Left lobe of liver (tissue), 2 donors: ENCODE measurements around the gene NOS1. TPM values are rescaled to one million over a fixed set of nuclear protein-coding genes. Genes with fewer than 3 reads are reported as not detected.
"Not testable (repeated sequence)": the region's sequence is repeated elsewhere in the genome, so short reads cannot be mapped to it uniquely, and the experiment has no call there.

ENCODE experiments used
- ATAC-seq: fragments of 200-7000 bp; cut with Tn5 transposase; one replicate; pipeline ENCODE4 v1.9.1; 2020; ENCODE audit warnings: mild to moderate bottlenecking, moderate library complexity
- DNase-seq: peaks from one replicate; pipeline ENCODE4 v3.0.0-alpha.2; 2020; ENCODE audit warnings: low spot score
- total RNA-seq: library from RNA; stranded (reverse); gene quantifications from one replicate; pipeline ENCODE4 v1.2.1, GENCODE V29; 2021
- donor health status: DM: no; HTN: no; CAD: no; lungs with moderate emphysema.
- donor health status: DM: no; HTN: yes; CAD: no.

The NOS1 gene
- total RNA-seq, 1 donor from 2014 or later, result 0.08 TPM

- DNase-seq (no peak), ATAC-seq (no peak)
Measured at GRCh38 chr12:117277875-117278274, 83.6 kb downstream of the NOS1 start.

GRCh38 chr12:117273091-117273490 lies 88.3 kb downstream of the NOS1 start:
- ATAC-seq (no peak), DNase-seq (no peak)

GRCh38 chr12:117272690-117273089 lies 88.7 kb downstream of the NOS1 start:
- DNase-seq (no peak), ATAC-seq (no peak)

- ATAC-seq (no peak), DNase-seq (no peak)
Measured at GRCh38 chr12:117262749-117263148, 98.7 kb downstream of the NOS1 start.

- no peak for ATAC-seq
- no peak for DNase-seq
Measured at GRCh38 chr12:117261247-117261646, 100.2 kb downstream of the NOS1 start.

GRCh38 chr12:117255386-117255785 lies 106.0 kb downstream of the NOS1 start:
- DNase-seq (no peak), ATAC-seq (no peak)

- ATAC-seq (no peak), DNase-seq (no peak)
Measured at GRCh38 chr12:117243488-117243887, 117.9 kb downstream of the NOS1 start.

GRCh38 chr12:117241697-117242096 lies 119.7 kb downstream of the NOS1 start:
- ATAC-seq, result no peak
- DNase-seq, result no peak

- no peak for DNase-seq
Measured at GRCh38 chr12:117240081-117240755, 121.2 kb downstream of the NOS1 start.

GRCh38 chr12:117236456-117237001 lies 124.9 kb downstream of the NOS1 start:
- ATAC-seq (peak; percentile 87), DNase-seq (peak; percentile 77)

More at GRCh38 chr12:117240081-117240755, 121.2 kb downstream of the NOS1 start:
- no peak for ATAC-seq

- ATAC-seq, result no peak
- DNase-seq, result no peak
Measured at GRCh38 chr12:117235261-117235660, 126.2 kb downstream of the NOS1 start.

GRCh38 chr12:117234441-117234840 lies 127.0 kb downstream of the NOS1 start:
- no peak for ATAC-seq
- DNase-seq, result no peak

GRCh38 chr12:117231750-117232149 lies 129.7 kb downstream of the NOS1 start:
- no peak for ATAC-seq
- DNase-seq, result no peak

- DNase-seq, result no peak
- ATAC-seq, result no peak
Measured at GRCh38 chr12:117228239-117228638, 133.2 kb downstream of the NOS1 start.

GRCh38 chr12:117227000-117227653 lies 134.3 kb downstream of the NOS1 start:
- DNase-seq (no peak), ATAC-seq (no peak)

GRCh38 chr12:117226505-117226904 lies 134.9 kb downstream of the NOS1 start:
- ATAC-seq (no peak), DNase-seq (no peak)

- DNase-seq (no peak), ATAC-seq (no peak)
Measured at GRCh38 chr12:117225179-117225578, 136.2 kb downstream of the NOS1 start.

GRCh38 chr12:117220947-117221346 lies 140.5 kb downstream of the NOS1 start:
- ATAC-seq, DNase-seq: not testable (repeated sequence)

- DNase-seq (no peak), ATAC-seq (no peak)
Measured at GRCh38 chr12:117218149-117218548, 143.3 kb downstream of the NOS1 start.

- DNase-seq (no peak), ATAC-seq (no peak)
Measured at GRCh38 chr12:117216686-117217085, 144.7 kb downstream of the NOS1 start.

- ATAC-seq (no peak), DNase-seq (no peak)
Measured at GRCh38 chr12:117214797-117215196, 146.6 kb downstream of the NOS1 start.

- no peak for DNase-seq
- ATAC-seq, result no peak
Measured at GRCh38 chr12:117213295-117213808, 148.1 kb downstream of the NOS1 start.
